Activated CD4-positive, alpha-beta T cell treated with anti-CD3 and anti-CD28 coated beads, Interleukin-2, amount 50 U/mL, for 48 hours (primary cell): ENCODE results near the gene FIG4.
A peak's percentile ranks its signal among the peaks of the same experiment; 100 is the strongest.
"Not testable (repeated sequence)": the region's sequence is repeated elsewhere in the genome, so short reads cannot be mapped to it uniquely, and the experiment has no call there.

Experiments used
- DNase-seq, 2 experiments: peaks; one replicate each; pipeline ENCODE4 v3.0.0-alpha.2; 2020

Gene FIG4

DNA sequence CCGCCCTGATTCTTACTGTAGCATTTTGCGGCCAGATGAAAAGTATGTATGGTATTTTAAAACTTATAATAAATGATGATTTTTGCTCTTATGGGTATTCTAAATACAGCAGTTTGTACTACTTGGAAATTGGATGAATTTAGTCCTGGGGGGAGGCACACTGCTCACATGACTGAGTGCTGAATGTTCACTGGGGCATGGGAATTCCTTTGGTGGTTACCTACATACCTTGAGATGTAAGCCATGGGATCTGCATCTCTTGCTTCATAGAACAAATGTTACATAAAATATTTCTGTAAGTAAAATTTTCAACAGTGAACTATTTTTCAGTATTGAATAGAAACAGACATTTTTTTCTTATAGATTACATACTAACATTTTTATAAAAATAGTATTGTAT is 71.1 kb downstream of the FIG4 start:
- DNase-seq: no peak

DNA sequence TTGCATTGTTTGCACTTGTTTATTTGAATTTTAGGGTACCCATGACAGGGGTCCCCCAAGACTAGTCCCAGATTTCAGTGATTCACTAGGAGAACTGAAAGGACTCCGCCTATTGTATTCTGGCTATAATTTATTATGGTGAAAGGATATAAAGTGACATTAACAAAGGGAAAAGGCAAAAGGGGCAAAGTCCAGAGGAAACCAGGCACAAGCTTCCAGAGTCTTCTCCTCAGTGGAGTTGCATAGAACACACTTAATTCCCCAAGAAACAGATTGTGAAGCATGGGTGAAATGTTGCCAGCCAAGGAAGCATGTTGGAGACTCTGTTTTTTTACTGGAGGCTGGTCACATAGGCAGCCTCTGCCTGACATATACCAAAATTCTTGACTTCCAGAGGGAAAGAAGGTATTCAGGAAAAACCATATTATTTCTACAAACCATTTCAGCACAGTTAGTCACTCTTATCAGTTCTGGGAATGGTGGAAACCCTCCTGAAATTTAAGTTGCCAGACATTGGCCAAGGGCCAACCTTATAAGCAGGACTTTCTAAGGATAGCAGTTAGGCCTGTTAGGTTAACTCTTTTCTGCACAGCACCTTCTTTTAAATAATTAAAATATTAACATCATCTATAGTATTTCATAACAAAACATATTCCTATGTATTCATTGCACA is 71.8 kb downstream of the FIG4 start:
- DNase-seq: no peak

DNA sequence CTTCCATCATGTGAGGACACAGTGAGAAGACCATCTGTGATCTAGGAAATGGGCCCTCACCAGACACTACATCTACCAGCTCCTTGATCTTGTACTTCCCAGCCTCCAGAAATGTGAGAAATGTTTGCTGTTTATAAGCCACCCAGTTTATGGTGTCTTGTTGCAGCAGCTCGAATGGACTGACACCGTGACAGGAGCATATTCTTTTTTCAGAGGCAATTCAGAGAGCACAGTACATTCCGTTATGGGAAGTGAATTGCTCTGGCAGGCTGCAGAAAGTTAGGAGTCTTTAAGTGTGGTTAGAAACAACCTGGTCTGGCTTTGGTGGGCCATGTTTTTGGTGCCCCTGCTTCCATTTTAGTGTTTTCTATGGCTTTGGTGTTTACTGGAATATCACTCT is 75.1 kb downstream of the FIG4 start:
- DNase-seq: no peak

DNA sequence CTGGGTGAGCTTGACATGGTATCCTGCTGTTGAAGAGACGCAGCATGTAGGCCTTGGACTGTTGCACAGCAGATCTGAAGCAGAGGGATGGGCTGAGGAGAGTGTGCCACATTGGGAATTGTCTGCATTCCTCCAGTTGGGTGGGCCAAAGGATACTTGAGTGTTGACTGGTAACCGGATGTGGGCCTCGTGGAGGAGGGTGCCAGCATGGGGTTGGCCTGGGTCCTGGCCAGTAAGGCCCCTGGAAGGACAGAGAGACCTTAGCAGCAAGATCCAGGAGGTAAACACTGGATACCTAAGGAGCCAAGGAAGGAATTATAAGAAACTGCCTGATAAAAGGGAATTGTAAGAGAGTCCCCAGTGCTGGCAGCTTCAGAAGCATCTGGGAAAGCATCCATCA is 76.9 kb downstream of the FIG4 start:
- DNase-seq: no peak

DNA sequence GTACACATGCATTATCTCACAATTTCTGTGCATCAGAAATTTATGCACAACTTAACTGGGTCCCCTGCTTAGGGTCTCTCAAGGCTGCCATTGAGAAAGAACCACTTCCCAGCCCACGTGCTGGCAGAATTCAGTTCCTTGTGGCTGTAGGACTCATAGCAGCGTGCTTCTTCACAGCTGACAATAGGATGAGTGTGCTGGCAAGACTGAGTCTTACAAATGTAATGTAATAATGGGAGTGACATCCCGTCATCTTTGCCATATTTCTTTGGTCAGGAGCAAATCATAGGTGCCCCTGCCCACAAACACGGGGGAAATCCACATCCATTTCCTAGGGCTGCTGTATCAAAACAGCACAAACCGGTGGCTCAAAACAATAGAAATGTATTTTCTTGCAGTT is 77.4 kb downstream of the FIG4 start:
- DNase-seq: no peak

DNA sequence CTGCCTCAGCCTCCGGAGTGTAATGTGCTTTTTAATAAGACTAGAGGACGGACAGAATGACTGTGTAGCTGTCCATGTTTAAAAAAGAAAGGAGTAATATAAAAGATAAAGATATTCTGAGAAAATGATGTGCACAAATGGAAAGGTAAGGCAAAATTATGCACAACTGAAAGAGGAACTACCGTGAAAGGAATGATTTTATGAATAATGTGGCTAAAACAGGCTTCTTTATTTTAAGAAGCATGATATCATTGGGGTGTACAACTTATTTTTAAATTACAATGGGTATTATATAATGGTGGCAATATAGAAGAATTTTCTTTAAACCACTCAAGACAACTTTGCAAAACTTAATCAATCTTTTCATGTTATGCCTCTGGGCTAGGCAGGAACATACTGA is 78.1 kb downstream of the FIG4 start:
- no peak for DNase-seq

DNA sequence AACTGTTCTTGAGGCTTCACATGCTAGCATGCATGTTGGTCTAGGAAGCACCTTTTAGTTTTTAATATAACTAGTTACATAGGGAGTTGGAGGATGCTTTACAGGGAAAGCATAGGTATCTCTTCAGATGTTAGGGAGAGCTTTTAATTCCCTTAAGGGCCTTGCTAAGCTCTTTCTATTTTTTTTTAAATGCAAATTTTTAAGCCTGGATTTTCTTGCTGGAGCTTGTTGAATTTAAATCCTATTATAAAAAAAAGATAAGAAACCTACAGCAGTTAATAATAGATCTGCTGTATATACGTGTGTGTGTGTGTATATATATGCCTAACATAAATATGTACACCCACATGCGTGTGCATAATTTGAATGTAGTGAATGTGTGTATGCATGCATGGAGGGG is 79.0 kb downstream of the FIG4 start:
- no peak for DNase-seq

DNA sequence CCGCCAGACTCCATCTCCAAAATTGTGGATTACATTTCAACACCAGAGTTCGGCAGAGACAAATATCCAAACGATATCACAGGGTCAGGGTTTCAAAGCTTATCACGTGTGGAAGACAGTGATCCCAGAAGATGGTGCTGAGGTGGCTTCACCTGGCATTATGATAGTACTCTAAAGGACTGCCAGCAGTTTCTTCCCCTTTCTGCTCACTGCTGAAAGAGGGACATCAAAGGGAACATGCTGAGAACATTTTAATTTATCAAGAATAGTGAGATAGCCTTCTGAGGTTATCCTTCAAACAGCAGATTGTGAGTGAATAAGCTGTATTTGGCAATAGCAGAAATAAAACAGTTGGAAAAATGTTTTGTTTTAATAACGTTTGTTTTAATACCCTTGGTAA is 79.7 kb downstream of the FIG4 start:
- DNase-seq: no peak

DNA sequence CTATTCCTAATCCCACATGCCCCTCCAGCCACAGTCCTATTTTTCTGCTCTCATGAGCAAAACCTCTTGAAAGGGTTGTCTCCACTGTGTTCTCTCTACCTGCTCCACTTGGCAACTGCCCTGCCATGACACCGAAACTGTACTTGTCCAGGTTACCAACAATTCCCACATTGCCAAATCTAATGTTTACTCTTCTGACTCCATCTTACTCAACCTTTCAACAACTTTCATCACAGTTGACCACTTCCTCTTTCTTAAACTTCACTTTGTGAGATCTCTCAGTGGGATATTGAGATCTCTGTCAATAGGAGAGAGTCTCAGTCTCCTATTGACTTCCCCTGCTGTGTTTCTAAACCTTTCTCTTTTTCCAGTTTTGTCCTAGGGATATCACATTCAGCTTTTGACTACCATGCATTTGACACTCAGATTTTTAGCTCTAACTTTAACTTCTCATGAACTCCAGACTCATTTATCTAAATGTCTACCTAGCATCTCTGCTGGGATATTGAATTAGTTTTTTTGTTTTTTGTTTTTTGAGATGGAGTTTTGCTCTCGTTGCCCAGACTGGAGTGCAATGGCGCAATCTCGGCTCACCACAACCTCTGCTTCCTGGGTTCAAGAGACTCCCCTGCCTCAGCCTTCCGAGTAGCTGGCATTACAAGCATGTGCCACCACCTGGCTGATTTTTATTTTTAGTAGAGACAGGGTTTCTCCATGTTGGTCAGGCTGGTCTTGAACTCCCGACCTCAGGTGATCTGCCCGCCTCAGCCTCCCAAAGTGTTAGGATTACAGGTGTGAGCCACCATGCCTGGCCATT is 81.1 kb downstream of the FIG4 start:
- not testable (repeated sequence) for DNase-seq

DNA sequence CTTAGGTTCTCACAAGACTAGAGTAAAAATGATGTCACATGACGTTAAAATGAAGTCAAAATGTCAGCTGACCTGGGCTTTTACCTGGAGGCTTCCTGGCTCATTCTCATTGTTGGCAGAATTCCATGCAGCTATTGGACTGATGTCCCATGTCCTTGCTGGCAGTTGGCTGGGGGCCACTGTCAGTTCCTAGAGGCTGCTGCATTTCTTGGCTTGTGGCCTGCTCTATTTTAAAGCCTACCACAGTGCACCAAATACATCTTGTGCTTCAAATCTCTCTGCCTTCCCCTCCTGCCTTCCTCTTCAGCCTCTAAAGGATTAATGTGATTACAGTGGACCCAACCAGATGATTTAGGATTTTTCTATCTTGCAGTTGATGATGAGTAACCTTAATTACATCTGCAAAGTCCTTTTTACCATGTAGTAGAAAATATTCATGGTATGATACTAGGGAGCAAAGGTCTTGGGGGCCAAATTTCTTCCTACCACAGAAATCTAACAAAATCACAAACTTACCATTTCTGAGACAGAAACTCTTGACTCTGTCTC is 81.9 kb downstream of the FIG4 start:
- no peak for DNase-seq

DNA sequence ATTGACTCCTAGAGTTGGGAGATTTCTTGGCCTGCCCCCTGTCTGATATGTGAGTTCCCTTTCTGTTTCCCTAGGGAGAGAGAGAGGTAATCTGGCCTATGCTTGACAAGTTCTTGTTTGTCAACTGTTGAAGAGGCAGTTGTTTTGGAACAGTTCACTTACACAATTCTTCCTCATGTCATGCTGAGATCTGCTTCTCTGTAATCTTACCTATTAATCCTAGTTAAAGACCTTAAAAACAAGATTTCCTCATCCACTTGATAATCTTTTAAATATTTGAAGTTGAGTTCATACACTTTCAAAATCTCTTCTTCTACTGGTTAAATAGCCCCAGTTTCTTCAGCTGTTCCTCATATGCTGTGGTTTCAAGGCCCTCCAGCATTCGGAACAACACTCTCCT is 89.9 kb downstream of the FIG4 start:
- no peak for DNase-seq

DNA sequence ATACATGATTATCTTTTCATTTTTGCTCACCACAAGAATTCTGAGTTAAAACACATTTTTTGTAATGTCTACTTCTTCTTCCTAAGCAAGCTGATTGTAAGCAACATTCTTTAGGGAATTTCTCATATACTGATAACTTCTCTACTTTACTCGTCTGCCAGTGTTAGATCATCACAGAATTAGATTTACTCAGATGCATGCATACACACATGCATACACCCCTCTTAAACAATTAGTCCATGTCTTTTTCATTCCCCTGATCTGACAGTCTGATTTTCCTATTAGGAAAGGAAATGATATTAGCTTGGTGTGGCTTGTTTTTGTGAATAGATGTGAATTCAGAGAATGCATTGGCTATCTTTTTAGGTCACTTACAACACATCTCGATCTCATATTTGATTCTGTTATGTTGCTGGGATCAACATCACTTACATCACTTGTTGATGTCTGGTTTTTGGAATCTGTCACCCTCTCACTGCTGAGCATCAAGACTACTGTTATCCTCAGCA is 91.4 kb downstream of the FIG4 start:
- DNase-seq: no peak

DNA sequence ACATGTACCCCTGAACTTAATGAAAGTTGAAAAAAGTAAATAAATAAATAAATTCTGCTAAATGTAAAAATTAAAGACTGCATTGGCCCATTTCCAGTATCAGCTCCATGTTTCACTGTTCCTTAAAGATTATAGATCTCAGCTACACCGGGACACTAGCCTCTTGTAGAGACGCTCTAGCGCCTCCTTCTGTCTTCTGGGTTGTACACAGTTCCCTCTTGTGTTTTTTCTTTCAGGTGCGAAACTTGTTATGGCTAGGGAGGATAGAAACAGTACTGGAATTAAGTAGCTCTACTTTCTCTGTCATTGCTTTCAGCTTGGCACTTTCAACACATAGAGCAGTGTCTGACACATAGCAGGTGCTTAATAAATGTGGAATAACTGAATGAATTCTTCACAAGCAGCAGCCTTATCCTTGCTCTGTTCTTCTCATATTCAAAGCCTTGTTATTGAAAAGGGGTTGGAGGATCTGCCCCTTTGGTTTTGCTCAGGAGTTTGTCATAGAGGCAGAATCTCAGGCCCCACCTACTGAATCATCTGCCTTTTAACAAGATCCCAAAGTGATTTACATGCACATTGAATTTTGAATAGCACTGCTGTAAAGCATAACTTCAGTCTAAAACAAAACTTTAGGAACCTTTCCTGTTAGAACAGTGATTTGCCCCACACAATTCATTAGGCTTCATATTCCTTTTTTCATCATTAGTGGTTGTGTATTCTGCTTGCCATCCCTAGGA is 92.3 kb downstream of the FIG4 start:
- no peak for DNase-seq

DNA sequence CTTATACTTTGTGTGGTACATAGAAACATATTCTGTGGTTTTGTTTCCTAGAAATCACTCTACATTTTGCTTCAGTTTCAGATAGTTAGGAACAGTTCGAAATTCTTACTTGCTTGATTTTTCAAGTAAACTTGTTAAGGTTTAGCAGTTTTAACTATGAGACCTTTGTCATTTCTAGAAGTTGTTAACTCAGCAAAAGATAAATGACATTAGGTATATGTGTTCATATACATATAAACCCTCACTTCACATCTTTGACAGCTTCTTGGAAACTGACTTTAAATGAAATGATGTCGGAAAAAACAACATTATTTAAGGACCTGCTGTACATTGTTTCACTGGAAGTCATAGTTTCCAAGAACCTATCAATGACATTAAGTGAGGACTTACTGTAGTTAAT is 96.2 kb downstream of the FIG4 start:
- DNase-seq: no peak

DNA sequence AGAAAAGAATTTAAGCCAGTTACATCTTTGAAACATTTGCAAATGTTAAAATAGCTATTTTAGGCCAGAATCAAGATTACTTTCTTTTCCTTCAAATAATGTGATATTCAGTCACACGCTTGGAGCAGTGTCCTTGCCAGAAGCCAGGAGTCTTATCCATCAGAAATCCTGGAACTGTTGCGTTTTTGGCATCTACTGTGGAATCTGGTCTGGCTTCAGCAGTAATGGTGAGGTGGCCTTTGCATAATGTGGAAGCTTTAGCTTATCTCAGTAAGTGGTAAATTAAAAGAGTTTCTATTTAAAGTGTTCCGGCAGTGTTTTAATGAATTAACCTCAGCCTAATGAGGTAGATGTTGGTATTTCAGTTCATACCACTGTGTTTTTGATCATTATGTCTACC is 97.6 kb downstream of the FIG4 start:
- no peak for DNase-seq

DNA sequence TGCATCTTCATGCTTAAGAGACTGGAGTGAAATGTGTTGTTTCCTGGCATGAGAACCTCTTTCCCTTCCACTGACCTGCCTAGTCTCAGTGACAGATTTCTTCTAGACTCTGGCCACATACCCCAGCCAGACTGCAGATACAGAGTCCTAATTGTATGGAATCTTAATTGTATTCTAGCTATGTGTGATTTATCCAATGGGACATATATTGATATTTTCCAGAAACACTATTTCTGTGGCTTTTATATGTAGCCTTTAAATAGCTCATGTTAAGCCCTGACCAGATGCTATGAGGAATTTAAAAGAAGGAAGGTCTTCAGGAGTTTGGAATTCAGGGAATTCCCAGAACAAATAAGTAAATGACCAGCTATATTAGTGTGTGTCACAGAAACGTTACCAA is 99.0 kb downstream of the FIG4 start:
- no peak for DNase-seq

DNA sequence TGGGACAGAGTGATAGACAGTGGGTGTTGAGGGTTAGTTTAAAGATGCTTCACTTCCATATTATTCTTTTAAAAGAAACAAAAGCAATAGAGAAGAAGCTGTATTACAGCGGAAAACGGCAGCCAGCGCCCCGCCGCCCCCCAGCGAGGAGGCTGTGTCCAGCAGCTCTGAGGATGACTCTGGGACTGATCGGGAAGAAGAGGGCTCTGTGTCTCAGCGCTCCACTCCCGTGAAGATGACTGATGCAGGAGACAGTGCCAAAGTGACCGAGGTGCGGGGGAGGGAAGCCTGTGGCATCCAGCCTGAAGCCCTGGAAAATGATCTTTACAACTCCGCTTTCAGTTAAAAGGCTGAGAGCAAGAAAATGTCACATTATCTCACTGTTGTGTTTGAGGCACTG is 100.2 kb downstream of the FIG4 start:
- DNase-seq: no peak

DNA sequence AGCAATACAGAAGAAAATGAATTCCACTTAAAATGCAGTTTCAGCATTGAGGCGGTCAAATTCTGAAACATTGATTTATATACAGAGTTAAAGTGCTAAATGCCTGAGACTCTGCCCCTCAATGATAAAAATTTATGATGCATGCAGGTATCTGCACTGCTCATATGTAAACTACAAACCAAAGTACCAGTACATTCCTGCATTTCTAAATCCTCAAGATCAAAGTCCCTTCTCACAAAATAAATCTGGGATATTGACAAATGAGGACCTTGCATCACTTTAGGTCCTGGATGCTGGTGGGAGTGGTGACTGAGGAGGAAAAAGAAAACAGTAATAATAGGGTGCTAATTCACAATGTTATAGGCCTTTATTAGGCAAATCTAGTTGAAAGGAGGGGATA is 101.9 kb downstream of the FIG4 start:
- DNase-seq: no peak

DNA sequence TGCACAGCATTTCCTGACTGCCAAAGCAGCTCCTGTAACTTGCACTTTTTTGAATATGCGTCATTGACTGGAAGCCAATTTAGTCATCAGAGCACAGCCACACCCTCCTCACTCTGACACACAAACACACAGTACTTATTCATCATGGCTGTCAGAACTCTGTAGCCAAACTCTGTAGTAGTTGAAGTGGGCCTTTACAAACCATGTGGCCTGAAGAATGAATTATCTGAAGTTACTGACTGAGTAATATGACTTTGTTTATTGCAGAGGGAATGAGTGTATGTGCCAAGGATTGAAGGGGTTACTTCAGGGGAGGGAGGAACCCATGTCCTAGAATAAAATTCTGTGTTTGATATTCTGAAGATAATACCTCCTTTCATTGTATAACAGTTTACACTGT is 102.7 kb downstream of the FIG4 start:
- DNase-seq: peak in 1 of 2 experiments; percentile 13

DNA sequence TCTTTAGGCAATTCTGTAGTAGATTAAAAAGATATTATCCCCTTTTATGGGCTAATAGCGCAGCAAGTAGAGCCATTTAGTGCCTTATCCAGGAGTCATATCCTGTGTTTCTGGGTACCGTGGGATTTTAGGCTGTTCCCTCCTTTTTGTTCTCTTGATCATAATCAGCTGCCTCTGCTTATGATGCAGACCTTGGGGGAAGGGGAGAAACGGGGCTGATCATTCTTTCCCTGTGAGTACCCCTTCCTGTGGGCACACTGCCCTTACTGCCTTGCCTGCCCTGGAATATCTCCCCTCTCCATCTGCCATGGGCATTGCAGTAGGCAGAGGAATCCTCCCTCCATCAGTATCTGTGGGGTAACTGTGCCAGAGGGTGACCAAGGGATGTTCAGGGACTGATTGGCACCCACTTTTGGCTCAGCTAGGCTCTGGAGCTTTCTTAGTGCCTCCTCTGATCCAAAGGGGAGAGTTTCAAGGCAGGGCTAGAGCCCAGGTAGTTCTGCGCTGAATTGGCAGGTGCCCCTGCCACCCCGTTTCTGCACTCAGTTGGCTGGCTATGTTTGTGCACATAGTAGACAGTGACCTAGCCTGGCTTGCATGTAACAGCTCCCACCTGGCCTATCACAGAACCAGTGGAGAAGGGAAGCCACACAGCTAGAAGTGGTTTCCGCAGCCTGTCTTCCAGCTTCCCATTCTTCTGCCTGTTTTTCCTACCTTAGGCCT is 103.3 kb downstream of the FIG4 start:
- no peak for DNase-seq

DNA sequence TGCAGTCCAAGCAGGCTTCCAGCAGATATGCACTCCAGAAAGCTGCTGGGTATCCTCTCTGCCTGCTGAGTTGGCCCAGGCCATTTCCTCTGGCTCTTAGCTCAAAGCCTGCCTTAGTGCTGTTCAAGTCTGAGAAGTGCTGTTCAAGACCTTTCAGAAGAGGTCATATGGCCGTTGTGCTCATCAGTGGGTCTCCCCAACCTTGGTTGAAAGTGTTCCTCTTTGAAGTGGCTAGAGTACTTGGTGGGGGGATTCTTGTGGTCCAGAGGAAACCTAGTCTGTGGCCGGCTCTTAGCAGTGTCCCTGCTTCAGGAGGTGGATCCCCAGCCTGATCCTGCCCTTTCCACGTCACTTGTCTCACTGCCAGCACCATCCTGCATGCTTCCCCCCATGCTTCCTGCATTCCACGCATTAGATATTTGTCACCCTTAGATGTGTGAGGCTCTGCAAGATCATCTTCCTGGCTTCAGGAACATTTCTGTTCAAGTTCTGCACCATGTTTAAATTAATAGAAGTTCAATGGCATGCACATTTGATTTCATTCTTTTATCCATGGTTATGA is 105.0 kb downstream of the FIG4 start:
- DNase-seq: no peak

DNA sequence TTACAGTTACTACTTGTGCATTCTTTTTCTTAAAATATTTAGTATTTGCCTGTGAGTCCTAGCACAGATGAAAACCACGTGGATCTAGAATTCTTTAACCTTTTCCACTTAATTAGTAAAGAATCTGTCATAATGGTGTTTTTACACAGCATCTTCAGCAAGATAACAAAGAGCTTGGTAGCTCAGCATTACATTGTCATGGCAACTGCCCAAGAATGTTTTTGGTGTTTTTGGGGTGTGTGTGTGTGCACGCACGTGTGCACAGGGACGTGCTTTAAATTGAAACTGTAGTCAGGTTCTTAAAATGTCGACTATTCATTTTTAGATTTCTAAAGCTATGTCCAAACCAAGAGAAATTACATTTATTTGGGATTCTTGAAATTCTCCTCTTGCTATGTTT is 108.0 kb downstream of the FIG4 start:
- no peak for DNase-seq

DNA sequence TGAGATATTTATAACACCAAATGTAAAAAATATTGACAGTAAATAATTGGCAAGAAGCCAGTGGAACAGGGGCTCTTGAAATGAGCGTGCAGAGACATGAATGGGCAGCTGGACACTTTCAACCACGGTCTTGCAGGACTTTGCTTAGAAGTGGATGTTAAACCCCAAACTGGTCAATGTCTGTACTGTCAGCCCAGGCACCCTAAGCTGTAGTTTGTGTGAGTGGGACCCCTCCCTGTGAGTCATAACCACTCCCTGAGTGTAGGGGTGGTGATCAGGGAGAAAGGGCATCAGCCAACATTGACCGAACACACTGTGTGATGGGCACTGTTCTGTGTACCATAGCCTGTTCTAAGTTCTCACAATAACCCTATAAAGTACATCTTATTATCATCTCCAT is 108.6 kb downstream of the FIG4 start:
- no peak for DNase-seq
